T-cell (primary cell): ENCODE measurements around the gene RSPH9. TPM values are rescaled to one million over a fixed set of nuclear protein-coding genes. Genes with fewer than 3 reads are reported as not detected.

Experiments used
- ATAC-seq, 4 experiments: fragments of 200-7000 bp in 3 of 4; fragments of 150-1000 bp in 1 of 4; cut with Tn5 transposase; replicated peaks in 1 of 4; 1 replicate in 3 of 4; 2 replicates in 1 of 4; pipeline ENCODE4 v1.10.0; 2021; ENCODE audit warnings: moderate library complexity in 3 of 4, mild to moderate bottlenecking in 2 of 4, moderate number of reproducible peaks in 1 of 4
- CTCF ChIA-PET, 2 donors: fragments of 300-600 bp; sonication (Branson Sonifier 250); formaldehyde crosslinking; loops; one replicate each; lab custom pipeline; 2022; ENCODE audit warnings: antibody characterized with exemption in 2 of 2; lab: Charles Lee
- POLR2A ChIA-PET, 2 donors: fragments of 300-600 bp; sonication (Branson Sonifier 250); formaldehyde crosslinking; loops; one replicate each; lab custom pipeline; 2022; ENCODE audit warnings: antibody characterized with exemption in 2 of 2; lab: Charles Lee
- DNase-seq, 35 experiments: peaks; one replicate each; pipeline versions ENCODE4 v3.0.0 to v3.0.0-alpha.2; 2013 to 2023
- H3K27ac ChIP-seq: one replicate; pipeline ENCODE4 v1.5.1; 2013; ENCODE audit warnings: low read length
- H3K27me3 ChIP-seq, 2 experiments: replicated peaks in 1 of 2; 1 replicate in 1 of 2; 2 replicates in 1 of 2; pipeline versions ENCODE4 v1.6.1 to v1.7.0; 2013; ENCODE audit warnings: low read length in 1 of 2, mixed read lengths in 1 of 2; ENCODE audit not compliant: control insufficient read depth in 2 of 2, insufficient read depth in 2 of 2; ENCODE audit errors: extremely low read depth in 1 of 2
- H3K36me3 ChIP-seq, 2 donors: 1 replicate in 1 of 2; 2 replicates in 1 of 2; pipeline versions ENCODE4 v1.6.1 to v1.7.0; 2013; ENCODE audit warnings: low read length in 1 of 2; ENCODE audit not compliant: control insufficient read depth in 2 of 2, insufficient read depth in 1 of 2; ENCODE audit errors: extremely low read depth in 1 of 2
- H3K4me1 ChIP-seq, 2 experiments: 1 replicate in 1 of 2; 2 replicates in 1 of 2; pipeline versions ENCODE4 v1.6.1 to v1.7.0; 2013; ENCODE audit warnings: low read length in 2 of 2, mixed read lengths in 1 of 2; ENCODE audit not compliant: insufficient read depth in 2 of 2, control insufficient read depth in 1 of 2; ENCODE audit errors: extremely low read depth in 1 of 2
- H3K4me3 ChIP-seq, 2 donors: 1 replicate in 1 of 2; 2 replicates in 1 of 2; pipeline versions ENCODE4 v1.5.1 to v1.7.0; 2013; ENCODE audit warnings: mild to moderate bottlenecking in 2 of 2, low read length in 1 of 2, moderate library complexity in 1 of 2; ENCODE audit not compliant: control insufficient read depth in 1 of 2; ENCODE audit errors: extremely low read depth in 1 of 2
- H3K9me3 ChIP-seq: 2 replicates; pipeline ENCODE4 v1.7.0; 2013
- H3K27ac Mint-ChIP-seq, 2 donors: one replicate each; pipeline ENCODE4 v1.8.0; 2020 to 2021; ENCODE audit warnings: mild to moderate bottlenecking in 2 of 2, mixed read lengths in 2 of 2
- H3K27me3 Mint-ChIP-seq, 2 donors: one replicate each; pipeline ENCODE4 v1.8.0; 2021 to 2022; ENCODE audit warnings: mixed read lengths in 2 of 2
- H3K36me3 Mint-ChIP-seq: one replicate; pipeline ENCODE4 v1.8.0; 2021; ENCODE audit warnings: mixed read lengths
- H3K4me1 Mint-ChIP-seq, 3 donors: one replicate each; pipeline ENCODE4 v1.8.0; 2020 to 2022; ENCODE audit warnings: mixed read lengths in 3 of 3, mild to moderate bottlenecking in 1 of 3
- H3K4me3 Mint-ChIP-seq, 3 donors: one replicate each; pipeline ENCODE4 v1.8.0; 2020 to 2022; ENCODE audit warnings: mild to moderate bottlenecking in 3 of 3, mixed read lengths in 3 of 3, moderate library complexity in 3 of 3
- H3K9me3 Mint-ChIP-seq, 3 donors: one replicate each; pipeline ENCODE4 v1.8.0; 2020 to 2022; ENCODE audit warnings: mixed read lengths in 3 of 3
- WGBS: methylation state at CpG from one replicate; pipeline ENCODE4 v1.1.5; 2013; ENCODE audit warnings: missing lambda C conversion rate; ENCODE audit not compliant: insufficient coverage; 5-methylcytosine and 5-hydroxymethylcytosine counted together
- total RNA-seq, 35 experiments: library from RNA in 6 of 35; stranded (reverse) in 6 of 35; fragments of 120-200 nt in 1 of 35; gene quantifications; one replicate each; pipeline versions ENCODE4 v1.2.1 to v1.2.4 and lab custom pipeline; 2013 to 2026

RSPH9 gene, protein sequence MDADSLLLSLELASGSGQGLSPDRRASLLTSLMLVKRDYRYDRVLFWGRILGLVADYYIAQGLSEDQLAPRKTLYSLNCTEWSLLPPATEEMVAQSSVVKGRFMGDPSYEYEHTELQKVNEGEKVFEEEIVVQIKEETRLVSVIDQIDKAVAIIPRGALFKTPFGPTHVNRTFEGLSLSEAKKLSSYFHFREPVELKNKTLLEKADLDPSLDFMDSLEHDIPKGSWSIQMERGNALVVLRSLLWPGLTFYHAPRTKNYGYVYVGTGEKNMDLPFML
- total RNA-seq (not detected), total RNA-seq (lab: John Stamatoyannopoulos, UW) (0 to 0.27 (median 0) reads per million in 29 experiments)
- not detected for total RNA-seq (2013)

DNA sequence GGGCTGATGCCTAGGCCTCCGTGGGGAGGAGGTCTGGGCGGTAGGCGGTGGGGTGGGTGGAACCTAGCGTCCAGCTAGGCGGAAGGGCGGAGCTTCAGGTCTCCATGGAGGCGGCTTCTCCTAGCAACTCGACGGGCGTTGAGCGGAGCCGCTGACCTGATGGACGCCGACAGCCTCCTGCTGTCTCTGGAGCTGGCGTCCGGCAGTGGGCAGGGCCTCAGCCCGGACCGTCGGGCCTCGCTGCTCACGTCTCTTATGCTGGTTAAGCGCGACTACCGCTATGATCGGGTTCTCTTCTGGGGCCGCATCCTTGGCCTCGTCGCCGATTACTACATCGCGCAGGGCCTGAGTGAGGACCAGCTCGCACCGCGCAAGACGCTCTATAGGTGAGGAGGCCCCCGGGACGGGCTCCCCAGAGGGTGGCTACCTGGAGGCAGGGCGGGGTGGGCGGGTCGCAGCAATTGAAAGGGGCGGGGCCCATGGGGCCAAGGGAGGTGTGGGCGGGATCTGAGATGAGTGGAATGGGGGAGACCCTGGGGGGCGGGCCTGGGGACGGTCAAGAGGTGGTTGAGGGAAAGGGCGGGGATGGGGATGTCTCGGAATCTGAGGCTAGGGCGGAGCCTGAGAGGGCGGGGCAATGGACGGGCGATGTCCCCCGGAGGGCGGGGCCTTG lies at the start of gene RSPH9:
RSPH9 (plus strand) TSS at position 97 of the 673 bp plus-strand sequence; CDS start at position 160, 63 bp downstream.
- H3K4me3 ChIP-seq, result peak within 1 kb of the TSS in 1 of 2 donors; percentile 42
- peak within 1 kb of the TSS; percentile 23 for H3K27ac ChIP-seq
- CTCF ChIA-PET, result interaction anchor here in 1 of 2 donors (0.6 to 1.0 kb wide), 2 partner anchors 21 to 39 kb away, joined by 3 to 4 read pairs; no protein-coding TSS in a partner anchor
- peak in 34 of 35 experiments; percentile 16 to 68 (median 52) for DNase-seq
- ATAC-seq, result peak; percentile 76 to 87 (median 81)
- H3K27ac Mint-ChIP-seq, result peak within 1 kb of the TSS; percentile 62 to 64
- peaks cover 22% of the 10 kb centered on the region for H3K36me3 Mint-ChIP-seq
- H3K9me3 ChIP-seq, result no peaks in the 10 kb centered on the region
- peaks cover 6 to 20% of the 10 kb centered on the region in 2 donors for H3K36me3 ChIP-seq
- H3K4me1 Mint-ChIP-seq, result peaks cover 20 to 24% (median 22%) of the 10 kb centered on the region in 3 donors
- H3K9me3 Mint-ChIP-seq, result no peaks in the 10 kb centered on the region
- peaks cover 0 to 5% of the 10 kb centered on the region in 2 experiments for H3K27me3 ChIP-seq
- no peaks in the 10 kb centered on the region for H3K27me3 Mint-ChIP-seq
- peak within 1 kb of the TSS; percentile 78 for H3K4me3 Mint-ChIP-seq
- POLR2A ChIA-PET, result interaction anchor here in 1 of 2 donors (0.8 kb wide), 1 partner anchor 1081 kb away, joined by 3 read pairs; the partner anchor contains the start of gene UBR2
- WGBS, result 26% methylated on average over 47 of the region's 52 CpGs
- peaks cover 0 to 14% of the 10 kb centered on the region in 2 experiments for H3K4me1 ChIP-seq

DNA sequence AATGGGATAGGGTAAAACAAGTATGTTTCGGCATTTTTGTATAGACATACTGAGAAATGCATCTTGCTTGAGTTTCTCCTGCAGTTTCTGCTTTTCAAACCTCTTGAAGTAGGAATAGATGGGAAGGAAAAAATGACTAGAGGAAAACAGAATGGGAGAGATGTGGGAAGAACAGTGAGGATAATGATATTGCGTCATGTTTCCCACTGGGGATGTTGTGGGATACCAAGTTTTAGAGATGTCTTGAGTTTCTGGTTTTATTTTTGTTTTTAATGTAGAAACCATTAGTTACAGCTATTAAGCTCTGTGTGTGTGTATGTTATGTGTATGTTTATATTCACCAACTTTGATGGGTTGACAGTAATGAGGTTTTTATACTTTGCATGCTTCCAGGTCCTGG lies 44.2 kb upstream of the RSPH9 start:
- Histone ChIP-seq H3K4me3 (no peak overlapping the region), H3K9me3 (no peaks in the 10 kb centered on the region), H3K4me1 (no peaks in the 10 kb centered on the region), H3K36me3 (peaks cover 7 to 58% of the 10 kb centered on the region in 2 donors), H3K27me3 (no peaks in the 10 kb centered on the region), H3K27ac (no peak overlapping the region)
- H3K4me1 Mint-ChIP-seq, result no peaks in the 10 kb centered on the region
- peaks cover 44% of the 10 kb centered on the region for H3K36me3 Mint-ChIP-seq
- ChIA-PET CTCF (interaction anchor here in 1 of 2 donors (0.5 kb wide), 1 partner anchor 480 kb away, joined by 3 read pairs; no protein-coding TSS in a partner anchor), POLR2A (no interaction called here)
- H3K27me3 Mint-ChIP-seq, result no peaks in the 10 kb centered on the region
- H3K9me3 Mint-ChIP-seq, result no peaks in the 10 kb centered on the region
- DNase-seq, result no peak
- H3K4me3 Mint-ChIP-seq, result no peak overlapping the region
- 100% methylated on average over 2 of the region's 2 CpGs for WGBS
- ATAC-seq, result no peak
- no peak overlapping the region for H3K27ac Mint-ChIP-seq

DNA sequence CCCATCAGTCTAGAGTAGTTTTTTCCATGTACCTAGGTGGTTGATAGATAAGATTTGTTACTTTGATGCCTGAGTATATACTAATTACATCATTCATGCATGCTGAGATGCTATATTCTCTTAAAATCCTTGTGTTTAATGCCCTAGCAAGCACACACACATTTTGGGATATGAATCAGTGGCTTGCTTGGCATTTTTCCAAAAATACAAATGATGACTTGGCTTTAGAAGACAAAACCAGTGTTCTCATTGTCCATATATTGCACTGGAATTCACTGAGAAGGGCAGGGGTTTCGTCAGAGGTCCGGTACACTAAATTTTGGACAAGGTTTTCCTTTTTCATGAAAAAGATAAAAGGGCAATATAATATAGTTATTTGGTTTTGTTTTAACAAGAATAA lies 40.7 kb upstream of the RSPH9 start:
- DNase-seq (no peak), ATAC-seq (no peak)
- H3K27ac Mint-ChIP-seq, result peak overlapping the region in 1 of 2 donors; percentile 19
- no peaks in the 10 kb centered on the region for H3K27me3 Mint-ChIP-seq
- H3K4me1 ChIP-seq, result no peaks in the 10 kb centered on the region
- CTCF ChIA-PET, result no interaction called here
- WGBS, result no CpG with 5 or more reads among the region's 2 CpGs
- peaks cover 5 to 9% (median 7%) of the 10 kb centered on the region in 3 donors for H3K4me1 Mint-ChIP-seq
- no peaks in the 10 kb centered on the region for H3K27me3 ChIP-seq
- no peak overlapping the region for H3K27ac ChIP-seq
- H3K9me3 Mint-ChIP-seq, result no peaks in the 10 kb centered on the region
- H3K9me3 ChIP-seq, result no peaks in the 10 kb centered on the region
- H3K4me3 Mint-ChIP-seq, result no peak overlapping the region
- POLR2A ChIA-PET, result no interaction called here
- no peak overlapping the region for H3K4me3 ChIP-seq
- peaks cover 3 to 54% of the 10 kb centered on the region in 2 donors for H3K36me3 ChIP-seq
- H3K36me3 Mint-ChIP-seq, result peaks cover 43% of the 10 kb centered on the region

DNA sequence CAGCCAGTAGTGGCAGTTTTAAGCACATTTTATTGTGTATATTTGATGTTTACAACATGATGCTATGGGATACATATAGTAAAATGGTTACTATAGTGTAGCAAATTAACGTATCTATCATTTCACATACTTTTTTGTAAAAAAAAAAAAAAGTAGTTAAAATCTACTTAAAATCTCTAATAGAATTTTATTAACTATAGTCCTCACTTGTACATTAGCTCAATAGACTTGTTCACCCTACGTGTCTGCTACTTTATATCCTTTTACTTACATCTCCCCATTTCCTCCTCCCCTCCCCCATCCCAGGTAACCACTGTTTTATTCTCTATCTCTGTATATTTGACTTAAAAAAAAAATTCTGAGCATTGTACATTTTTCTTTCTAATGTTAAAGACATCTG lies 38.8 kb upstream of the RSPH9 start:
- peaks cover 0 to 65% of the 10 kb centered on the region in 2 donors for H3K36me3 ChIP-seq
- H3K27me3 ChIP-seq, result no peaks in the 10 kb centered on the region
- no peak overlapping the region for H3K27ac ChIP-seq
- H3K4me3 ChIP-seq, result no peak overlapping the region
- Mint-ChIP-seq H3K36me3 (peaks cover 44% of the 10 kb centered on the region), H3K27ac (no peak overlapping the region), H3K4me3 (no peak overlapping the region), H3K4me1 (peaks cover 5 to 9% (median 7%) of the 10 kb centered on the region in 3 donors), H3K9me3 (no peaks in the 10 kb centered on the region), H3K27me3 (no peaks in the 10 kb centered on the region)
- H3K9me3 ChIP-seq, result no peaks in the 10 kb centered on the region
- H3K4me1 ChIP-seq, result no peaks in the 10 kb centered on the region
- no peak for ATAC-seq
- no peak for DNase-seq
- no CpG with 5 or more reads among the region's 2 CpGs for WGBS
- POLR2A ChIA-PET, result no interaction called here
- CTCF ChIA-PET, result interaction anchor here in 1 of 2 donors (0.6 to 0.9 kb wide), 2 partner anchors 39 to 441 kb away, joined by 3 to 4 read pairs; no protein-coding TSS in a partner anchor

DNA sequence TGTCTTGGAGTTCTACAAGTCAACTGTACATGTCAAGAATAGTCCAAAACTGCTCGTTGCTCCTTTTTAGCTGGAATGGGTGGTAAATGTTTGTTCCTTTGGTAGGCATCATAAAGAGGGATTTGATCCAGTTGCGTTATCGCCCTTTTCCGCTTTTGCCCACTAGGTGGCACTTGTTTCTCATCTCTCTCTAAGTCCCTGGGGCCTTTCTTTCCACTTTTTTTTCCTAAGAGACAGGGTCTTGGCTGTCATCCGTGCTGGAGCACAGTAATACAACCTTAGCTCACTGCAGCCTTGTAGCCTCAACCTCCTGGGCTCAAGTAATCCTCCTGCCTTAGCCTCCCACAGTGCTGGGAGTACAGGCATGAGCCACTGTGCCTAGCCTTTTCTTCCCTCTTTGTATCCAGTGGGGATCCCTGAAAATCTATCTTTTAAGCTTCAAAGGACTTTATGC lies 36.5 kb upstream of the RSPH9 start:
- Histone ChIP-seq H3K4me3 (no peak overlapping the region), H3K27ac (no peak overlapping the region), H3K4me1 (no peaks in the 10 kb centered on the region), H3K36me3 (peaks cover 1 to 54% of the 10 kb centered on the region in 2 donors), H3K27me3 (no peaks in the 10 kb centered on the region), H3K9me3 (no peaks in the 10 kb centered on the region)
- peak overlapping the region in 1 of 2 donors; percentile 29 for H3K27ac Mint-ChIP-seq
- H3K4me3 Mint-ChIP-seq, result no peak overlapping the region
- H3K9me3 Mint-ChIP-seq, result no peaks in the 10 kb centered on the region
- ChIA-PET POLR2A (no interaction called here), CTCF (interaction anchor here in 1 of 2 donors (0.6 to 1.7 kb wide), 3 partner anchors 19 to 471 kb away, joined by 3 to 8 read pairs (median 4); partner anchors contain the start of gene GTPBP2)
- H3K4me1 Mint-ChIP-seq, result peaks cover 5 to 9% (median 7%) of the 10 kb centered on the region in 3 donors
- no peaks in the 10 kb centered on the region for H3K27me3 Mint-ChIP-seq
- ATAC-seq (peak in 2 of 4 experiments; percentile 38 to 40), DNase-seq (peak in 30 of 35 experiments; percentile 20 to 77 (median 45))
- WGBS, result 0% methylated on average over 1 of the region's 5 CpGs
- peaks cover 40% of the 10 kb centered on the region for H3K36me3 Mint-ChIP-seq

DNA sequence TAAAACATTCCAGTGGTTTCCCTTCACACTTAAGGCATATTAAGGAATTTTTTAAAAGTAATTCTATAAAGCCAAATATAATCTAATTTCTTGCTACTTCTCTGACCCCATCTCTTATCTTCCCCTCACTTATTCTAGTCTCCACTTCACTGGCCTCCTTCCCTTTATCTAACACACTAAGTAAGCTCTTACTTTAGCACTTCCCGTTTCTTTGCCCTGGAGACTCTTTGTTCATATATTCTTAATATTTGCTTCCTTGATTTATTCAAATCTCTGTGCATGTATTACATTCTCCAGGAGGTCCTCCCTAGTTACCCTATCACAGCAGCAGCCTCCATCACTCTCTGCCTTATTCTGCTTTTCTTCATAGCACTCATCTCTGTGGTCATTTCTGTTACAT lies 36.0 kb upstream of the RSPH9 start:
- WGBS, result no CpG with 5 or more reads among the region's 1 CpG
- no peaks in the 10 kb centered on the region for H3K9me3 Mint-ChIP-seq
- no peak overlapping the region for H3K27ac ChIP-seq
- peak overlapping the region; percentile 24 to 47 for H3K27ac Mint-ChIP-seq
- H3K4me3 Mint-ChIP-seq, result no peak overlapping the region
- peaks cover 5 to 9% (median 7%) of the 10 kb centered on the region in 3 donors for H3K4me1 Mint-ChIP-seq
- no peaks in the 10 kb centered on the region for H3K27me3 ChIP-seq
- H3K9me3 ChIP-seq, result no peaks in the 10 kb centered on the region
- H3K36me3 Mint-ChIP-seq, result peaks cover 40% of the 10 kb centered on the region
- H3K27me3 Mint-ChIP-seq, result no peaks in the 10 kb centered on the region
- H3K4me3 ChIP-seq, result no peak overlapping the region
- no peak for ATAC-seq
- peaks cover 6 to 54% of the 10 kb centered on the region in 2 donors for H3K36me3 ChIP-seq
- no peak for DNase-seq
- CTCF ChIA-PET, result interaction anchor here in 1 of 2 donors (0.6 to 1.7 kb wide), 3 partner anchors 18 to 470 kb away, joined by 3 to 8 read pairs (median 4); partner anchors contain the start of gene GTPBP2
- POLR2A ChIA-PET, result interaction anchor here in 1 of 2 donors (0.5 kb wide), 1 partner anchor 20 kb away, joined by 5 read pairs; the partner anchor contains the start of gene GTPBP2
- H3K4me1 ChIP-seq, result no peaks in the 10 kb centered on the region
